BJ (cell line): ENCODE measurements around the gene EGF. TPM values are rescaled to one million over a fixed set of nuclear protein-coding genes. Genes with fewer than 3 reads are reported as not detected.

ENCODE experiments used
- CTCF ChIA-PET: fragments of 350-600 bp; formaldehyde crosslinking; extraction: SDS; loops from one replicate; lab custom pipeline; 2021; ENCODE audit warnings: antibody characterized with exemption, inconsistent platforms; lab: Yijun Ruan, JAX
- POLR2A ChIA-PET: fragments of 300-600 bp; sonication (Branson Sonifier 250); formaldehyde crosslinking; extraction: SDS; loops from one replicate; lab custom pipeline; 2021; ENCODE audit warnings: antibody characterized with exemption; lab: Charles Lee
- DNase-seq: peaks from one replicate; pipeline ENCODE4 v3.0.0-alpha.2; 2011; ENCODE audit warnings: low read depth
- H3K27me3 ChIP-seq: 2 replicates; pipeline ENCODE4 v1.6.0; 2011; ENCODE audit warnings: low read length; ENCODE audit not compliant: control insufficient read depth, insufficient read depth
- H3K36me3 ChIP-seq: 2 replicates; pipeline ENCODE4 v1.5.1; 2011; ENCODE audit warnings: low read length; ENCODE audit not compliant: control insufficient read depth, insufficient read depth
- H3K4me3 ChIP-seq: 2 replicates; pipeline ENCODE4 v1.5.1; 2011; ENCODE audit warnings: low read depth, mild to moderate bottlenecking, control low read depth, low read length
- polyA plus RNA-seq: library from polyadenylated mRNA; depleted of rRNA; stranded (reverse); fragments of >200 nt; gene quantifications from 2 replicates; pipeline ENCODE4 v1.2.3, GENCODE V29; 2011
- TF ChIP-seq, protein P1 (sequence below): IDR thresholded peaks from 2 replicates; pipeline ENCODE4 v1.5.1; 2011; ENCODE audit warnings: low read depth, mild to moderate bottlenecking, control low read depth, inconsistent platforms, low read length, moderate library complexity; ENCODE audit not compliant: insufficient read depth

Gene EGF
- polyA plus RNA-seq, 1 experiment: 3.2 TPM

DNA sequence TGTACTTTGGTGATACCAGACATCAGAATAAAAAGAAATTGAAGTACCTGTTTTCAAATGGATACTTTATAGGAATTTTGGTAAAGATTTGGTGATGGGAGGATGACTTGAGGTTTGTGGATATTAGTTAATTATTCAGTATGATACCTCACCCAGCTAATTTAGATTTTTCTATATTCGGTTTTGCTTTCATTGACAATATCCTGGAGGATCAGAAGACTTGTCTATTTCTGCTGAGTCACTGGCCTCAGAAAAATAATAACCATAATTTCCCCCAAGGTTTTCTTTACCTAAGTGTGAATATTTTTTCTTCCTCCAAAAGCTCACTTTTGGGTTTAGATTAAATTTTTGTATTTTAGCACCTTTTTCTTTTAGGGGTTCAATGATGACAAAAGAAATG lies 100.2 kb downstream of the EGF start:
- no peaks in the 10 kb centered on the region for H3K36me3 ChIP-seq
- CTCF ChIA-PET: interaction anchor here (0.8 to 1.5 kb wide), 5 partner anchors 14 to 496 kb away, joined by 3 to 7 read pairs (median 5); no protein-coding TSS in a partner anchor
- TF ChIP-seq, protein P1, sequence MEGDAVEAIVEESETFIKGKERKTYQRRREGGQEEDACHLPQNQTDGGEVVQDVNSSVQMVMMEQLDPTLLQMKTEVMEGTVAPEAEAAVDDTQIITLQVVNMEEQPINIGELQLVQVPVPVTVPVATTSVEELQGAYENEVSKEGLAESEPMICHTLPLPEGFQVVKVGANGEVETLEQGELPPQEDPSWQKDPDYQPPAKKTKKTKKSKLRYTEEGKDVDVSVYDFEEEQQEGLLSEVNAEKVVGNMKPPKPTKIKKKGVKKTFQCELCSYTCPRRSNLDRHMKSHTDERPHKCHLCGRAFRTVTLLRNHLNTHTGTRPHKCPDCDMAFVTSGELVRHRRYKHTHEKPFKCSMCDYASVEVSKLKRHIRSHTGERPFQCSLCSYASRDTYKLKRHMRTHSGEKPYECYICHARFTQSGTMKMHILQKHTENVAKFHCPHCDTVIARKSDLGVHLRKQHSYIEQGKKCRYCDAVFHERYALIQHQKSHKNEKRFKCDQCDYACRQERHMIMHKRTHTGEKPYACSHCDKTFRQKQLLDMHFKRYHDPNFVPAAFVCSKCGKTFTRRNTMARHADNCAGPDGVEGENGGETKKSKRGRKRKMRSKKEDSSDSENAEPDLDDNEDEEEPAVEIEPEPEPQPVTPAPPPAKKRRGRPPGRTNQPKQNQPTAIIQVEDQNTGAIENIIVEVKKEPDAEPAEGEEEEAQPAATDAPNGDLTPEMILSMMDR: no peak
- DNase-seq: no peak
- H3K4me3 ChIP-seq: no peak overlapping the region
- POLR2A ChIA-PET: no interaction called here
- H3K27me3 ChIP-seq: no peaks in the 10 kb centered on the region

GRCh38 chr4:110014233-110014632 lies 101.5 kb downstream of the EGF start:
- Histone ChIP-seq H3K36me3 (no peaks in the 10 kb centered on the region), H3K27me3 (no peaks in the 10 kb centered on the region), H3K4me3 (no peak overlapping the region)
- CTCF ChIA-PET: interaction anchor here (0.8 to 1.5 kb wide), 4 partner anchors 36 to 503 kb away, joined by 4 to 7 read pairs (median 4); no protein-coding TSS in a partner anchor
- POLR2A ChIA-PET: no interaction called here
- TF ChIP-seq, protein P1: no peak
- DNase-seq: no peak

DNA sequence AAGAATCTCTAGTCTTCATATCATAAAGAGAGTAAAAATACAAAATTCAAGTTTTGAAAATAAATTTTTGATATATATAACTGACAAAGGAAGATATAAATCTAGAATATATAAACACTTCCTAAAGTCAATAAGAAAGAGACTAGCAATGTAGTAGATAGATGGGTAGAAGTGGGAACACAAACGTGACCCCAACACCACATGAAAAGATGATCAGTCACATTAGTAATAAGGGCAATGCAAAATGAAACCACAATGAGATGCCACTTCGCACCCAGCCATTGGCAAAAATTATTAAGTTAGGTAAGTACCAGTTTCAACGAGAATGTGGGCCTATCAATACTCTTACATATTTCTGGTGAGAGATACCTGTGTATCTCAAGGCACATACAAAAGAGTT lies 106.5 kb downstream of the EGF start:
- no peaks in the 10 kb centered on the region for H3K36me3 ChIP-seq
- DNase-seq: no peak
- H3K4me3 ChIP-seq: no peak overlapping the region
- TF ChIP-seq, protein P1: no peak
- ChIA-PET CTCF (interaction anchor here (1.0 to 3.2 kb wide), 4 partner anchors 11 to 485 kb away, joined by 3 to 7 read pairs (median 6); no protein-coding TSS in a partner anchor), POLR2A (interaction anchor here (0.6 kb wide), 2 partner anchors 186 to 342 kb away, joined by 4 read pairs; no protein-coding TSS in a partner anchor)
- no peaks in the 10 kb centered on the region for H3K27me3 ChIP-seq

GRCh38 chr4:110020139-110020538 lies 107.5 kb downstream of the EGF start:
- Histone ChIP-seq H3K27me3 (0 out of 2 replicates have a peak, but pooled peaks cover 1% of the 10 kb centered on the region), H3K36me3 (no peaks in the 10 kb centered on the region), H3K4me3 (no peak overlapping the region)
- TF ChIP-seq, protein P1: no peak
- CTCF ChIA-PET: interaction anchor here (0.6 to 3.2 kb wide), 6 partner anchors 12 to 489 kb away, joined by 3 to 7 read pairs (median 4); no protein-coding TSS in a partner anchor
- DNase-seq: no peak
- POLR2A ChIA-PET: no interaction called here

DNA sequence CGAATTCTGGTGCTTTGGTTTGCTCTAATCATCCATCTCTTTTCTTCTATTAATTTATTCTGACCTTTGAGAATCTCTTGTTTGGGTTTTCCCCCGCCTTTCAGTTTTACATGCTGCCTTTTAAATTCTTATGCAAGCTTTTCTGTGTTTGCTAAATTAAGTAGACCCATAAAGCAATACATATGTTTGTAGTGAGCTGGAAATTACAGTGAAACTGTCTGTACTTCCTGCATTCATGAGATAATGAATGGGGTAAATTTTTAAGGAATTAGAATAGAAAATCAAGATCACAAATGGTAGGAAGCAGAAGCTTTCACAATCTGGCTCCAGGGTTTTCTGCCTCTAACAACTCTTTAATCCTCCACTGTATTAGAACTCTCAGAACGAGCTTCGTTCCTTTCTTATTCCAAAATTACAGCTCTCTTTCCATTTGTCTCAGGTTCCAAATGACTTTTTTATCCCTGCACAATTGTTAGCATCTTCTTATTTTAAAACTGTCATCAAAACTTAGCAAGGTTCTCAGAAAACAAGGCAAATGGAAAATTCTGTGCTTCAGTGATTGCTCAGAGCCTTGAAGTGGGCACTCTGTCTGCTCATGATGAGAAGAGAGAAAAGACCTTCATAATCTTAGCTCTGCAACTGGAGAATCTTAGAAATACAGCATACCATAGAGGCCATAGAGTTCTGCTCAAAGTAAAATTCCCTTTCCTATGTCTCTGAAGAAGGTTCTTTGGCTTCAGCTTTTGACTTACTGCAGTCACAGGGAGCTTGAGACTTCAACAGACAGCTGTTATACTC lies 108.2 kb downstream of the EGF start:
- no peaks in the 10 kb centered on the region for H3K36me3 ChIP-seq
- ChIA-PET CTCF (interaction anchor here (0.7 to 3.2 kb wide), 6 partner anchors 12 to 498 kb away, joined by 3 to 7 read pairs (median 4); no protein-coding TSS in a partner anchor), POLR2A (no interaction called here)
- no peak for DNase-seq
- H3K27me3 ChIP-seq: 0 out of 2 replicates have a peak, but pooled peaks cover 1% of the 10 kb centered on the region
- no peak overlapping the region for H3K4me3 ChIP-seq
- TF ChIP-seq, protein P1: no peak
